Esophagus squamous epithelium (tissue), 4 donors: ENCODE data around the gene PTPRO.

Source experiments
- CTCF ChIP-seq, 6 experiments: fragments of 450-650 bp in 4 of 6; fragments of 200-600 bp in 2 of 6; sonication (generic) in 2 of 6; IDR thresholded peaks; one replicate each; pipeline ENCODE4 v1.5.1; 2016 to 2019; ENCODE audit warnings: antibody characterized with exemption in 6 of 6, mild to moderate bottlenecking in 4 of 6, moderate library complexity in 4 of 6
- POLR2A ChIP-seq, 4 donors: fragments of 450-650 bp; IDR thresholded peaks; one replicate each; pipeline ENCODE4 v1.6.1; 2017; ENCODE audit warnings: antibody characterized with exemption in 4 of 4, mild to moderate bottlenecking in 4 of 4, moderate library complexity in 3 of 4

- no peak for TF ChIP-seq CTCF (IDR thresholded peaks at IDR 0.05)
- TF ChIP-seq POLR2A (IDR thresholded peaks at IDR 0.05) = no peak
Measured at GRCh38 chr12:15589328-15590032, 267.2 kb downstream of the PTPRO start.
